GM12892 (cell line): ENCODE measurements around the gene GPR45.

Experiments used
- POLR2A ChIP-seq: IDR thresholded peaks from 2 replicates; pipeline ENCODE4 v1.6.1; 2011; ENCODE audit warnings: low read depth, low read length, control low read depth
- POLR2AphosphoS5 ChIP-seq: IDR thresholded peaks from 2 replicates; pipeline ENCODE4 v1.6.1; 2011; ENCODE audit warnings: low read depth, low read length, control low read depth
- TAF1 ChIP-seq: IDR thresholded peaks from 2 replicates; pipeline ENCODE4 v1.6.1; 2011; ENCODE audit warnings: low read depth, mild to moderate bottlenecking, control low read depth, low read length, borderline replicate concordance

GRCh38 chr2:105248316-105249070 lies 7.0 kb downstream of the GPR45 start:
- TF ChIP-seq POLR2AphosphoS5 = no peak
- no peak for TF ChIP-seq TAF1
- no peak for TF ChIP-seq POLR2A
